Natural killer cell (primary cell): ENCODE results near the gene CKB. TPM values are rescaled to one million over a fixed set of nuclear protein-coding genes. Genes with fewer than 3 reads are reported as not detected.

Experiments
- ATAC-seq, 3 donors: fragments of 150-1000 bp in 2 of 3; fragments of 200-7000 bp in 1 of 3; cut with Tn5 transposase; 1 replicate in 1 of 3; 2 replicates in 2 of 3; pipeline ENCODE4 v1.10.0; 2021; ENCODE audit warnings: mild to moderate bottlenecking in 2 of 3, moderate library complexity in 2 of 3
- DNase-seq, 2 donors: peaks; one replicate each; pipeline versions ENCODE4 v3.0.0 to v3.0.0-alpha.2; 2013 to 2021; ENCODE audit warnings: mixed read lengths in 1 of 2
- H3K27ac ChIP-seq: one replicate; pipeline ENCODE4 v1.5.1; 2013; ENCODE audit warnings: mild to moderate bottlenecking, low read length
- H3K27me3 ChIP-seq: one replicate; pipeline ENCODE4 v1.6.1; 2013; ENCODE audit warnings: low read length; ENCODE audit not compliant: control insufficient read depth, insufficient read depth
- H3K36me3 ChIP-seq: one replicate; pipeline ENCODE4 v1.6.1; 2013; ENCODE audit warnings: low read length; ENCODE audit not compliant: control insufficient read depth, insufficient read depth
- H3K4me1 ChIP-seq: one replicate; pipeline ENCODE4 v1.6.1; 2013; ENCODE audit warnings: low read length; ENCODE audit not compliant: control insufficient read depth, insufficient read depth
- H3K4me3 ChIP-seq: one replicate; pipeline ENCODE4 v1.5.1; 2013; ENCODE audit warnings: low read length
- H3K9me3 ChIP-seq: one replicate; pipeline ENCODE4 v1.6.1; 2013; ENCODE audit warnings: low read length; ENCODE audit not compliant: control insufficient read depth, insufficient read depth
- H3K27ac Mint-ChIP-seq, 2 donors: one replicate each; pipeline ENCODE4 v1.8.0; 2022; ENCODE audit warnings: mild to moderate bottlenecking in 2 of 2, mixed read lengths in 2 of 2, moderate library complexity in 1 of 2
- H3K27me3 Mint-ChIP-seq, 2 donors: one replicate each; pipeline ENCODE4 v1.8.0; 2022; ENCODE audit warnings: low read depth in 2 of 2, mixed read lengths in 2 of 2
- H3K36me3 Mint-ChIP-seq: one replicate; pipeline ENCODE4 v1.8.0; 2022; ENCODE audit warnings: mixed read lengths
- H3K4me1 Mint-ChIP-seq, 2 donors: one replicate each; pipeline ENCODE4 v1.8.0; 2022; ENCODE audit warnings: mixed read lengths in 2 of 2
- H3K4me3 Mint-ChIP-seq: one replicate; pipeline ENCODE4 v1.8.0; 2022; ENCODE audit warnings: mild to moderate bottlenecking, moderate library complexity, mixed read lengths
- H3K9me3 Mint-ChIP-seq, 2 donors: one replicate each; pipeline ENCODE4 v1.8.0; 2022; ENCODE audit warnings: mixed read lengths in 2 of 2
- CTCF ChIP-seq: fragments of 200-600 bp; IDR thresholded peaks from one replicate; pipeline ENCODE4 v1.8.0; 2022; ENCODE audit warnings: antibody characterized with exemption
- WGBS: methylation state at CpG from one replicate; pipeline ENCODE4 v1.1.7; 2013; ENCODE audit warnings: missing lambda C conversion rate; ENCODE audit not compliant: insufficient coverage; 5-methylcytosine and 5-hydroxymethylcytosine counted together
- intact Hi-C: fragments of 100-400 bp; cut with micrococcal nuclease; formaldehyde crosslinking; loops from one replicate; pipeline ENCODE4 v1.14.2; 2022
- total RNA-seq, 4 donors: library from RNA; stranded (reverse); fragments of 120-200 nt in 1 of 4; gene quantifications; one replicate each; pipeline versions ENCODE4 v1.2.3 to v1.2.4, GENCODE V29; 2013 to 2022

Gene CKB
- total RNA-seq, 3 donors from 2014 or later (not counting 1 experiment from before 2014, with no cell fraction given), result 4.0 to 37.4 (median 9.0) TPM

- no peak overlapping the region for H3K27ac ChIP-seq
- ATAC-seq (no peak), DNase-seq (no peak)
- Mint-ChIP-seq H3K27ac (no peak overlapping the region), H3K9me3 (no peaks in the 10 kb centered on the region), H3K27me3 (no peaks in the 10 kb centered on the region), H3K4me1 (no peaks in the 10 kb centered on the region), H3K36me3 (peaks cover 6% of the 10 kb centered on the region), H3K4me3 (no peak overlapping the region)
- peaks cover 9% of the 10 kb centered on the region for H3K36me3 ChIP-seq
- intact Hi-C loops, result no loop called here
- H3K27me3 ChIP-seq, result no peaks in the 10 kb centered on the region
- WGBS, result 97% methylated on average over 26 of the region's 26 CpGs
- no peak for TF ChIP-seq CTCF
- H3K9me3 ChIP-seq, result no peaks in the 10 kb centered on the region
- H3K4me1 ChIP-seq, result no peaks in the 10 kb centered on the region
- no peak overlapping the region for H3K4me3 ChIP-seq
Observed at GRCh38 chr14:103510724-103511693, 11.6 kb downstream of the CKB start.

- WGBS, result 95% methylated on average over 10 of the region's 11 CpGs
- peaks cover 2 to 6% of the 10 kb centered on the region in 2 donors for H3K4me1 Mint-ChIP-seq
- H3K36me3 ChIP-seq, result peaks cover 14% of the 10 kb centered on the region
- no peaks in the 10 kb centered on the region for H3K27me3 ChIP-seq
- no peak overlapping the region for H3K4me3 ChIP-seq
- H3K4me1 ChIP-seq, result no peaks in the 10 kb centered on the region
- ATAC-seq (no peak), DNase-seq (no peak)
- no peak overlapping the region for H3K4me3 Mint-ChIP-seq
- intact Hi-C loops, result no loop called here
- peaks cover 6% of the 10 kb centered on the region for H3K36me3 Mint-ChIP-seq
- no peaks in the 10 kb centered on the region for H3K27me3 Mint-ChIP-seq
- no peak overlapping the region for H3K27ac ChIP-seq
- H3K9me3 Mint-ChIP-seq, result no peaks in the 10 kb centered on the region
- no peaks in the 10 kb centered on the region for H3K9me3 ChIP-seq
- peak overlapping the region in 1 of 2 donors; percentile 35 for H3K27ac Mint-ChIP-seq
- no peak for TF ChIP-seq CTCF
Observed at GRCh38 chr14:103509864-103510723, 12.5 kb downstream of the CKB start.

- Mint-ChIP-seq H3K9me3 (no peaks in the 10 kb centered on the region), H3K27me3 (no peaks in the 10 kb centered on the region), H3K27ac (no peak overlapping the region), H3K4me1 (peaks cover 5 to 8% of the 10 kb centered on the region in 2 donors), H3K36me3 (peaks cover 6% of the 10 kb centered on the region), H3K4me3 (no peak overlapping the region)
- H3K4me3 ChIP-seq, result no peak overlapping the region
- H3K27ac ChIP-seq, result no peak overlapping the region
- TF ChIP-seq CTCF, result no peak
- H3K36me3 ChIP-seq, result peaks cover 21% of the 10 kb centered on the region
- ATAC-seq, result no peak
- 87% methylated on average over 16 of the region's 16 CpGs for WGBS
- no peaks in the 10 kb centered on the region for H3K9me3 ChIP-seq
- intact Hi-C loops, result no loop called here
- DNase-seq, result no peak
- no peaks in the 10 kb centered on the region for H3K27me3 ChIP-seq
- no peaks in the 10 kb centered on the region for H3K4me1 ChIP-seq
Observed at GRCh38 chr14:103508521-103509329, 13.9 kb downstream of the CKB start.
